ENCODE data around the gene ZMYND8. TPM values are rescaled to one million over a fixed set of nuclear protein-coding genes. Genes with fewer than 3 reads are reported as not detected.
A peak's percentile ranks its signal among the peaks of the same experiment; 100 is the strongest.

The ZMYND8 gene
- total RNA-seq, 6 experiments from 2014 or later = 27.8 to 38.3 (median 34.8) TPM

DNA sequence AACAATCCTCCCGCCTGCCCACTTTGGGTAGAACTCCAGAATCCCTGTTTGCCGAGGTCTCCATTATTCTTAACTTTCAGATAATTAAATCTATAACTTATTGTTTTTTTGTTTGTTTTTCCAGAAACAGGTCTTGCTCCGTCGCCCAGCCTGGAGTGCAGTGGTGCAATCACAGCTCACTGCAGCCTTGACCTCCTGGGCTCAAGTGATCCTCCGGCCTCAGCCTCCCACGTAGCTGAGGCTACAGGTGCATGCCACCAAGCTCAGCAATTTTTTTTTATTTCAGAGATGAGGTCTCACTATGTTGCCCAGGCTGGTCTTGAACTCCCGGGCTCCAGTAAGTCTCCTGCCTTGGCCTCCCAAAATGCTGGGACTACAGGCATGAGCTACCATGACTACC is 28.8 kb downstream of the ZMYND8 start:
- Mint-ChIP-seq H3K27ac (peak overlapping the region; percentile 54), H3K9me3 (peaks cover 4% of the 10 kb centered on the region; the same call in 1 of the 2 replicates), H3K27me3 (ENCODE audit: insufficient read depth) (no peaks in the 10 kb centered on the region; the same call in 1 of the 2 replicates), H3K4me3 (no peak overlapping the region), H3K36me3 (ENCODE audit: low read depth) (peaks cover 40% of the 10 kb centered on the region), H3K4me1 (ENCODE audit: low read depth) (peaks cover 74% of the 10 kb centered on the region)
- no peak for DNase-seq
- TF ChIP-seq CTCF (IDR thresholded peaks at IDR 0.05) = no peak

GRCh38 chr20:47326658-47327268 is 29.7 kb downstream of the ZMYND8 start:
- TF ChIP-seq CTCF (IDR thresholded peaks at IDR 0.05) = no peak
- Mint-ChIP-seq H3K9me3 (peaks cover 4% of the 10 kb centered on the region; the same call in 1 of the 2 replicates), H3K4me3 (peak overlapping the region; percentile 58), H3K4me1 (ENCODE audit: low read depth) (peaks cover 64% of the 10 kb centered on the region), H3K36me3 (ENCODE audit: low read depth) (peaks cover 32% of the 10 kb centered on the region), H3K27ac (peak overlapping the region; percentile 92), H3K27me3 (ENCODE audit: insufficient read depth) (no peaks in the 10 kb centered on the region; the same call in none of the 2 replicates)
- DNase-seq = peak; percentile 73

- Mint-ChIP-seq H3K4me3 (no peak overlapping the region), H3K4me1 (ENCODE audit: low read depth) (peaks cover 62% of the 10 kb centered on the region), H3K9me3 (no peaks in the 10 kb centered on the region), H3K27me3 (ENCODE audit: insufficient read depth) (no peaks in the 10 kb centered on the region; the same call in none of the 2 replicates), H3K27ac (peak overlapping the region; percentile 73), H3K36me3 (ENCODE audit: low read depth) (peaks cover 18% of the 10 kb centered on the region)
- DNase-seq = no peak
- TF ChIP-seq CTCF (IDR thresholded peaks at IDR 0.05) = no peak
Observed at GRCh38 chr20:47325242-47325641, 31.3 kb downstream of the ZMYND8 start.

- Mint-ChIP-seq H3K4me1 (ENCODE audit: low read depth) (peaks cover 72% of the 10 kb centered on the region), H3K27ac (peak overlapping the region; percentile 98), H3K36me3 (ENCODE audit: low read depth) (peaks cover 15% of the 10 kb centered on the region), H3K4me3 (no peak overlapping the region), H3K27me3 (ENCODE audit: insufficient read depth) (peaks cover 10% of the 10 kb centered on the region), H3K9me3 (no peaks in the 10 kb centered on the region; the same call in 1 of the 2 replicates)
- no peak for TF ChIP-seq CTCF (IDR thresholded peaks at IDR 0.05)
- DNase-seq = no peak
Observed at GRCh38 chr20:47320990-47321805, 35.3 kb downstream of the ZMYND8 start.

GRCh38 chr20:47319517-47320252 is 36.8 kb downstream of the ZMYND8 start:
- Mint-ChIP-seq H3K27me3 (ENCODE audit: insufficient read depth) (peaks cover 15% of the 10 kb centered on the region), H3K36me3 (ENCODE audit: low read depth) (peaks cover 17% of the 10 kb centered on the region), H3K4me3 (peak overlapping the region; percentile 80), H3K9me3 (peaks cover 4% of the 10 kb centered on the region; the same call in 1 of the 2 replicates), H3K4me1 (ENCODE audit: low read depth) (peaks cover 79% of the 10 kb centered on the region), H3K27ac (peak overlapping the region; percentile 98)
- no peak for TF ChIP-seq CTCF (IDR thresholded peaks at IDR 0.05)
- DNase-seq = peak; percentile 13
